Heart left ventricle (tissue), 13 donors: Measurements from ENCODE around the gene PTPN7.
"Not testable (repeated sequence)": the region's sequence is repeated elsewhere in the genome, so short reads cannot be mapped to it uniquely, and the experiment has no call there.

Experiments used
- POLR2A ChIP-seq, 2 donors: fragments of 450-650 bp; IDR thresholded peaks; one replicate each; pipeline ENCODE4 v1.6.1; 2017; ENCODE audit warnings: antibody characterized with exemption in 2 of 2, mild to moderate bottlenecking in 2 of 2, moderate library complexity in 2 of 2
- TF ChIP-seq, protein P1 (sequence below), 12 donors: fragments of 200-600 bp; sonication (generic) in 4 of 12; IDR thresholded peaks; one replicate each; pipeline versions ENCODE4 v1.5.0 to v1.8.0; 2018 to 2022; ENCODE audit warnings: antibody characterized with exemption in 12 of 12, mild to moderate bottlenecking in 5 of 12
- donor health status: ischemic (EF 13 %, LVEDD 7.1; RV severe dilation, severe dysfunction).
- donor health status: DM: no; HTN: yes; CAD: no.
- donor health status: DM: no; HTN: no; CAD: no.
- donor health status: ischemic (EF 25% LVEDD 6.9; RV normal size, moderate dysfunction).
- donor health status: ischemic (EF 25% LVEDD 5.7; RV mildly dilated, moderate dysfunction).
- donor health status: ischemic (EF 35%, LVEDD 5.7; RV mildly dilated, moderate dysfunction).
- donor health status: nonischemic (EF 11% LVEDD 7.7; RV severe dilation, severe dysfunction).
- donor health status: DM: yes; HTN: yes; CAD: no.
- donor health status: PGD.
- donor health status: ischemic (EF 29% LVEDD 5.4; RV normal size, mild dysfunction).
- donor health status: nonischemic (EF 23%, LVEDD 6.1; RV moderate dilation, normal function).

DNA sequence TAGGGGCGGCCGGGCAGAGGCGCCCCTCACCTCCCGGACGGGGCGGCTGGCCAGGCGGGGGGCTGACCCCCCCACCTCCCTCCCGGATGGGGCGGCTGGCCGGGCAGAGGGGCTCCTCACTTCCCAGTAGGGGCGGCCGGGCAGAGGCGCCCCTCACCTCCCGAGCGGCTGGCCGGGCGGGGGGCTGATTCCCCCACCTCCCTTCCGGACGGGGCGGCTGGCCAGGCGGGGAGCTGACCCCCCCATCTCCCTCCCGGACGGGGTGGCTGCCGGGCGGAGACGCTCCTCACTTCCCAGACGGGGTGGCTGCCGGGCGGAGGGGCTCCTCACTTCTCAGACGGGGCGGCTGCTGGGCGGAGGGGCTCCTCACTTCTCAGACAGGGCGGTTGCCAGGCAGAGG is 31.0 kb upstream of the PTPN7 start:
- TF ChIP-seq, protein P1, sequence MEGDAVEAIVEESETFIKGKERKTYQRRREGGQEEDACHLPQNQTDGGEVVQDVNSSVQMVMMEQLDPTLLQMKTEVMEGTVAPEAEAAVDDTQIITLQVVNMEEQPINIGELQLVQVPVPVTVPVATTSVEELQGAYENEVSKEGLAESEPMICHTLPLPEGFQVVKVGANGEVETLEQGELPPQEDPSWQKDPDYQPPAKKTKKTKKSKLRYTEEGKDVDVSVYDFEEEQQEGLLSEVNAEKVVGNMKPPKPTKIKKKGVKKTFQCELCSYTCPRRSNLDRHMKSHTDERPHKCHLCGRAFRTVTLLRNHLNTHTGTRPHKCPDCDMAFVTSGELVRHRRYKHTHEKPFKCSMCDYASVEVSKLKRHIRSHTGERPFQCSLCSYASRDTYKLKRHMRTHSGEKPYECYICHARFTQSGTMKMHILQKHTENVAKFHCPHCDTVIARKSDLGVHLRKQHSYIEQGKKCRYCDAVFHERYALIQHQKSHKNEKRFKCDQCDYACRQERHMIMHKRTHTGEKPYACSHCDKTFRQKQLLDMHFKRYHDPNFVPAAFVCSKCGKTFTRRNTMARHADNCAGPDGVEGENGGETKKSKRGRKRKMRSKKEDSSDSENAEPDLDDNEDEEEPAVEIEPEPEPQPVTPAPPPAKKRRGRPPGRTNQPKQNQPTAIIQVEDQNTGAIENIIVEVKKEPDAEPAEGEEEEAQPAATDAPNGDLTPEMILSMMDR (IDR thresholded peaks at IDR 0.05): not testable (repeated sequence)
- TF ChIP-seq POLR2A (IDR thresholded peaks at IDR 0.05): not testable (repeated sequence)
